Measurements from ENCODE around the gene HMGB1. TPM values are rescaled to one million over a fixed set of nuclear protein-coding genes. Genes with fewer than 3 reads are reported as not detected.

The HMGB1 gene
- total and polyA plus RNA-seq, 5 experiments from 2014 or later, result 363 to 703 (median 468) TPM

DNA sequence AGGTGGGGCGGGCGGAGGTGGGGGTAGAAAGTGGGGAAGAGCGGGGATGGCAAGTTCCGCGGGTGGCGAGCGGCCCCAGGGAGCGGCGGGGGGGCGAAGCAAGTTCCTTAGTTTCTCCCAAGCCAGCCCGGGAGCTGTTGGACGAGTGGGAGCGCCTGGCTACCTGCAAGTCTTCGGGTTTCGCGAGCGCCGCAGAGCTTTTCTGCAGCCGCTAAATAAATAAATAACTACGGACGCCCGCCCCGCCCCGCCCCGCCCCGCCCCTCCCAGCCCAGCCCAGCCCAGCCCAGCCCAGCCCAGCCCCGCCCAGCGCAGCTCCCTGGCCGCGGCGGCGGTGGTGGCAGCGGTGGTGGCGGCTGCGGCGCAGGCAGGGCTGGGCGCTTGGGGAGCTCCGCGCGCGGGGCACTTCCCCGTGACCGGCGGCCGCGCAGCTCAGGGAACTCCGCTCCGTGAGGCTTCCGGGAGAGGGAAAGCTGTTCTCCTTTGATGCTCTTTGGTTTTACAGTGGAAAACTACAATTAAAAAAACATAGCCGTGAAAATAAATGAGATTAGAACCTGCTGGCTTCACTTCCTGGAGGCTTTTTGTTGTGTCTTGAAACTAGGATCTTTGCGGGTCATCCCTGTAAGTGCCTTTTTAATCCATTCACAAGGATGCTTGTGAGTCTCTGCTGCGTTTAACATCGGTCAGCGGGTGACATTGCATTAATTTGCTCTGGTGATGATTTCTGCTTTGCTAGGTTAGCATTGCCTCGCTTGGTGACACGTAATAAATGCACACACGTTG lies 43.5 kb downstream of the HMGB1 start, which contains the start of gene UBE2L5:
Gene UBE2L5 (plus strand): TSS at position 440 of the 786 bp plus-strand sequence. CDS start 5,498 bp downstream, outside the sequence.
- peak within 1 kb of the TSS; percentile 79 to 92 (median 88) for H3K27ac Mint-ChIP-seq
- DNase-seq, result peak; percentile 49 to 73 (median 66)
- POLR2A ChIA-PET, result interaction anchor here (0.7 to 2.7 kb wide), 5 partner anchors 11 to 50 kb away, joined by 3 to 11 read pairs (median 8); no protein-coding TSS in a partner anchor
- H3K27me3 Mint-ChIP-seq, result no peaks in the 10 kb centered on the region
- no peaks in the 10 kb centered on the region for H3K36me3 Mint-ChIP-seq
- peaks cover 11 to 28% (median 24%) of the 10 kb centered on the region in 4 donors for H3K4me1 Mint-ChIP-seq
- H3K4me3 Mint-ChIP-seq, result peak within 1 kb of the TSS; percentile 78 to 95 (median 87)
- no peaks in the 10 kb centered on the region for H3K9me3 Mint-ChIP-seq
- peak; percentile 91 to 94 for ATAC-seq

DNA sequence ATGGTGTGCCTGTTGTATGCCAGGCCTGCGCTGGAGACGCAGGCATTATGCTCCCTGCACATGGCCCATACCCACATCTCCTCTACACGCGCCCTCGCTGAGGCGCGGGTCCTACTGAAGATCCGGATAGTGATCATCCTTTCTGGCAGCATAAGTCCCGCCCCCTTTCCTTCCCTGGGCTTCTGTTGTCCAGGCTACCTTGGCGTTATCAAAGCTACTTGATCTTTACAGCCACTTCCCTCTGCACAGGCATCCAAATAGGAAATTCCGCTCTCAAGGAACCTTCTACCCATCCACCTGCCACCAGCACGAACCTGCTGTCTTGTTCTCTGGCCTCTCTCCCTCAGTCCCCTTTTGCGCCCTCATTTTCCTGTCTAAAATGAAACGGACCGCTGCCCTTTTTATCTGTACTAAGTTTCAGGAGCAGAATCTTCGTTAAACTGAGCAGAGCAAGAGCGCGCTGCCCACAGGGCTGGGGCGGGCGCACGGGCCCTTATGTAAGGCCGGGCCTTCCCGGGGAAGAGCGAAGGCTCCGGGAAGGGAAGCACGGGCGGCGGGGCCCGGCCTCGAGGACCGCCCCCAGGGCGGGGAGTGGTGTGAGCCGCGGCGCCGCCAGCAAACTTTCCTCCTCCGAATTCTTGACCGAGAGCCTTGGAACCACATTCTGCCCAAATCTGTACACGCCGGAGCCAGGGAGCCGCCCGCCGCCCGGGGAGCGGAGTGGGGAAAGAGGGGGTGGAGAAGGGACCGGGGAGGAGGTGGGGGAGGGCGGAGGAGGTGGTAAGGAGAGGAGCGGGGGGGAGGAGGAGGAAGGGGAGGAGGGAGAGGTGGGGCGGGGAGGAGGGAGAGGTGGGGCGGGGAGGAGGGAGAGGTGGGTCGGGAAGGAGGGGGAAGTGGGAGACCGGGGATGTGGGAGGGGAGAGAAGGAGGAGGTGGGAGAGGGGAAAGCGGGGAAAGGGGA lies 44.4 kb downstream of the HMGB1 start:
- H3K4me3 Mint-ChIP-seq, result peak overlapping the region; percentile 75 to 88 (median 80)
- H3K9me3 Mint-ChIP-seq, result no peaks in the 10 kb centered on the region
- no peaks in the 10 kb centered on the region for H3K27me3 Mint-ChIP-seq
- H3K27ac Mint-ChIP-seq, result peak overlapping the region; percentile 32 to 92 (median 82)
- H3K4me1 Mint-ChIP-seq, result peaks cover 13 to 33% (median 26%) of the 10 kb centered on the region in 4 donors
- DNase-seq, result peak in 3 of 10 donors; percentile 16 to 30 (median 23)
- peak; percentile 24 to 28 for ATAC-seq
- no peaks in the 10 kb centered on the region for H3K36me3 Mint-ChIP-seq
- POLR2A ChIA-PET, result interaction anchor here (0.7 to 2.7 kb wide), 6 partner anchors 8 to 49 kb away, joined by 3 to 11 read pairs (median 7); no protein-coding TSS in a partner anchor

DNA sequence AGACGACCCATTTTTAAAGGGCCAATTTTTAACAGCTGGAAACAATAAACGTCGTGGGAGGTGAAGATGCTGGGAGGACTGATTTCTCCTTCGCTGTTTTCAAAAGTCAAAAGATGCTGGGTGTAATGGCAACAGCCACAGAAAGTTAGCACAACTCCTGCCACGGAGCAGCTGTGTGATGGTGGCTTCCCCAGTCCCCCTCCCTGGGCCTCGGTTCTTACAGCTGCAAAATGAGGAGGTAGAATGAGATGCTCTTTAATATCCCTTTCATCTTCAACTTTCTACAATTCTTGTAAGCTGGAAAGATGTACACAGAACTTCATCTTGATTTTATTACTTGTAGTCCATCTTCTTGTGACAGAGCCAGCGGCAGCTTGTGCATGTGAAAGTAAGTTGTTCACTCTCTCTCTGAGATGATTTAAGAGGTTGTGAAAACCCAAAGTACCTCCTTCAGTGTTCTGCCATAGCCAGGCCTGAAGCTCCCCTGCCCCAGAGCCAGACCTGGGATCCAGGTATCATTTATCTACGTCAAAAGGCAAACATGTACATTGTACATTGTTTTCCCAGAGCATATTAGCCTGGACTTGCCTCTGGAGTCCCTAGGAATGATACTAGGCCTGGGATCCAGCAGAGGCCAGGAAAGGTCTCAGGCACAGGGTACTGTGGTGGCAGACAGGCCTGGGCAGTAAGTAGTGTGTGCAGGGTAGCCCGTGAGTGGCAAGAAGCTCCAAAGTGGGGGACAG lies 46.8 kb downstream of the HMGB1 start:
- Mint-ChIP-seq H3K36me3 (no peaks in the 10 kb centered on the region), H3K27ac (peak overlapping the region in 9 of 10 donors; percentile 7 to 80 (median 53)), H3K27me3 (no peaks in the 10 kb centered on the region), H3K9me3 (no peaks in the 10 kb centered on the region), H3K4me1 (peaks cover 18 to 47% (median 37%) of the 10 kb centered on the region in 4 donors), H3K4me3 (no peak overlapping the region)
- ATAC-seq (no peak), DNase-seq (no peak)
- POLR2A ChIA-PET, result interaction anchor here (0.6 to 1.7 kb wide), 6 partner anchors 7 to 47 kb away, joined by 3 to 5 read pairs (median 4); no protein-coding TSS in a partner anchor

DNA sequence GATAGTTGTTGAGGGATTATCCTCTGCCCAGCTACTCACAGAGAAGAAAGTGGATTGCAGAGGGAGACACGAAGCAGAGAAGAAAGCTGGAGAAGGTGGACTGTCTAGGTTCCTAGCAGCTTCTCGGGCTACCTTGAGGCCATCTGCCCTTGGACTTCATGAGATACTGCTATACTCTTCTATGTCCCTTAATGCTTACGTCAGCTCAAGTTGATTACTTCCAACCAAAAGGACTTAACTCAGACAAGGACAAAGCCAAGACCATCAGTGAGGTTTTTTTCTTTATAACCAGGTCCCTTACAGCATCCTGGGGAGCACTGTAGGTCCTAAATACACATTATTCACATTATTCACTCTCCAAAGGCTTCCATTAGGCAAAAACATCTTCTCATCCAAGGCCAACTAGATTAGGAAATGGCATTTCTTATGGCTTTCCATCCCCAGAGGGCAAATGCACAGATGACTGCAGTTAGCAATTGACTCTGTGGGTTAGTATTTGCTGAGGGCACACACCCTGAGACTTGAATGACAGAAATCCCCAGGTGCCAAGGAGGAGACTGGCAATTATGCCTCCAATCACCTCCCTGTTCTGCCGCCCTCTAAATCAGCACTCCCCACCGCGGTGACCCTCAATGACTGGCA lies 47.5 kb downstream of the HMGB1 start:
- H3K9me3 Mint-ChIP-seq, result no peaks in the 10 kb centered on the region
- POLR2A ChIA-PET, result interaction anchor here (1.5 to 1.7 kb wide), 2 partner anchors 28 to 46 kb away, joined by 4 read pairs; no protein-coding TSS in a partner anchor
- peaks cover 20 to 50% (median 36%) of the 10 kb centered on the region in 4 donors for H3K4me1 Mint-ChIP-seq
- DNase-seq (no peak), ATAC-seq (no peak)
- no peaks in the 10 kb centered on the region for H3K36me3 Mint-ChIP-seq
- H3K27ac Mint-ChIP-seq, result peak overlapping the region in 4 of 10 donors; percentile 7 to 77 (median 10)
- H3K27me3 Mint-ChIP-seq, result no peaks in the 10 kb centered on the region
- H3K4me3 Mint-ChIP-seq, result no peak overlapping the region

DNA sequence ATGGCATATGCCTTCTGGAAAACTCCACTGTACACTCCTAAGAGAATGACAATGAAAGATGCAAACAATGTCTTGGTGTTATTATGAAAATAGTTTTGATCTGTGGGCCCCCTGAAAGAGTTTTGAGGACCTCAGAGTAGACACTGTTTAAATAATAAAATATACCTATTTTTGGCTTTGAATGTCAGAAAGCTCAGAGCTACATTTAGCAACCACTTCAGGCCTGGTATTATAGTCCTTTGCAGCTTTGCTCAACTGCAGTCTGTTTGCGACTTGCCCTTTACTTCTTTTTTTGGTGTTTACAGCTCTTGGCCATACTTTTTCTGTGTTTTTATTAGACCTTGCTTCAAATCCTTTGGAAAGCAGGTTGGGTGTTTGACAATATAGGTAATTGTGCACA lies 49.3 kb downstream of the HMGB1 start:
- Mint-ChIP-seq H3K27ac (no peak overlapping the region), H3K4me1 (peaks cover 19 to 48% (median 35%) of the 10 kb centered on the region in 4 donors), H3K27me3 (no peaks in the 10 kb centered on the region), H3K4me3 (no peak overlapping the region), H3K36me3 (no peaks in the 10 kb centered on the region), H3K9me3 (no peaks in the 10 kb centered on the region)
- ATAC-seq (no peak), DNase-seq (no peak)
- POLR2A ChIA-PET, result interaction anchor here (0.9 to 1.1 kb wide), 3 partner anchors 21 to 201 kb away, joined by 3 read pairs; partner anchors contain the start of gene USPL1

DNA sequence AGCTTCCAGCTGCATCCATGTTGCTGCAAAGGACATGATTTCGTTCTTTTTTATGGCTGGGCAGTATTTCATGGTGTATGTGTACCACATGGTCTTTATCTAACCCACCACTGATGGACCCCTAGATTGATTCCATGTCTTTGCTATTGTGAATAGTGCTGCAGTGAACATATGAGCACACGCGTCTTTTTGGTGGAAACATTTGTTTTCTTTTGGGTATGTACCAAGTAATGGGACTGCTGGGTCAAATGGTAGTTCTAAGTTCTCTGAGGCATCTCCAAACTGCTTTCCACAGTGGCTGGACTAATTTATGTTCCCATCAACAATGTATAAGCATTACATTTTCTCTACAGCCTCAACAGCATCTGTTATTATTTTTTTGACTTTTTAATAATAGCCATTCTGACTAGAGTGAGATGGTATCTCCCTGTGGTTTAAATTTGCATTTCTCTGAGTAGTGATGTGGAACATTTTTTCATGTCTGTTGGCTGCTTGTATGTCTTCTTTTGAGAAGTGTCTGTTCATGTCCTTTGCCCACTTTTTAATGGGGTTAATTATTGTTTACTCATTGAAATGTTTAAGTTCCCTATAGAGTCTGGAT lies 50.2 kb downstream of the HMGB1 start:
- H3K36me3 Mint-ChIP-seq, result no peaks in the 10 kb centered on the region
- no peak for DNase-seq
- POLR2A ChIA-PET, result interaction anchor here (0.9 kb wide), 1 partner anchor 20 kb away, joined by 3 read pairs; no protein-coding TSS in a partner anchor
- H3K9me3 Mint-ChIP-seq, result no peaks in the 10 kb centered on the region
- H3K27me3 Mint-ChIP-seq, result no peaks in the 10 kb centered on the region
- peak overlapping the region in 1 of 10 donors; percentile 50 for H3K4me3 Mint-ChIP-seq
- peaks cover 12 to 42% (median 31%) of the 10 kb centered on the region in 4 donors for H3K4me1 Mint-ChIP-seq
- peak in 1 of 2 donors; percentile 28 for ATAC-seq
- H3K27ac Mint-ChIP-seq, result peak overlapping the region in 3 of 10 donors; percentile 1 to 79 (median 58)

DNA sequence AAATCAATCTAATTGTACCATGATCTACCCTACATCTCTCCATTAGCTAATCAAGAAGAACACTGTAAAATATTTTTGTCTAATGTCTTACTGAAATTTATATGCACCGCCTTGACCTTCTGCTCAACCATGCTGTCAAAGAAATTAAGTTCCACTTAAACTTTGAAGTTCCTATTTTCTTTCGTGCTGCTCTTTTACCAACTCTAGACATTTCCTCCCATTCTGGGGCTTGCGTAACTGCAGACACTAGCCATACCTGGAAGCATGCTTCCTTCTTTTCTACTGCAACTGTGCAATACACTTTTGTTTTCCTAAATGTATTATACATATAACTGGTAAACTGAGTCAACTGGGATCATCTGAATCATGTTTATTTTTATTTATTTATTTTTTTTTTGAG lies 51.9 kb downstream of the HMGB1 start:
- POLR2A ChIA-PET, result interaction anchor here (0.6 kb wide), 1 partner anchor 39 kb away, joined by 5 read pairs; no protein-coding TSS in a partner anchor
- Mint-ChIP-seq H3K4me3 (no peak overlapping the region), H3K36me3 (no peaks in the 10 kb centered on the region), H3K27ac (peak overlapping the region in 7 of 10 donors; percentile 3 to 66 (median 11)), H3K4me1 (peaks cover 15 to 51% (median 41%) of the 10 kb centered on the region in 4 donors), H3K9me3 (no peaks in the 10 kb centered on the region), H3K27me3 (no peaks in the 10 kb centered on the region)
- no peak for ATAC-seq
- no peak for DNase-seq

DNA sequence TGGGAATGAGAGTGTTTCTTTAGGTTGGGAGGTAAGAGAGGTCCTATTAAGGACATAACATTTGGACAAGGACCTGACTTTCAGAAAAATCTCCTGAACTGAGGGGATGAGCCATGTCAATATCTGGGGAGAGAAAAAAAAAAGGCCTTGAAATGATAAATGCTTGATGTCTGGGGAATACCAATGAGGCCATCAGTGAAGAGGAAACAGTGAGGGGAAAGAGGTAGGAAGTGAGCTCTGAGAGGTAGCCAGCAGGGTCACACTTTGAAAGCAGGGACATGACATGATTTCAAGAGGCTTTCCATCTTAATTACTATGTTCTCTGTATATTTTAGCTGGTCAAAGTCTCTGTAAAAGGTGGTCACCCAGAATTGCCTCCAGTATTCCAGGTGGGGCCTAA lies 53.4 kb downstream of the HMGB1 start:
- POLR2A ChIA-PET, result interaction anchor here (0.6 to 1.7 kb wide), 6 partner anchors 7 to 711 kb away, joined by 3 to 6 read pairs (median 4); partner anchors contain the start of gene HMGB1
- Mint-ChIP-seq H3K36me3 (no peaks in the 10 kb centered on the region), H3K9me3 (no peaks in the 10 kb centered on the region), H3K27ac (peak overlapping the region in 6 of 10 donors; percentile 1 to 26 (median 14)), H3K27me3 (no peaks in the 10 kb centered on the region), H3K4me1 (peaks cover 21 to 53% (median 46%) of the 10 kb centered on the region in 4 donors), H3K4me3 (no peak overlapping the region)
- ATAC-seq (no peak), DNase-seq (no peak)

DNA sequence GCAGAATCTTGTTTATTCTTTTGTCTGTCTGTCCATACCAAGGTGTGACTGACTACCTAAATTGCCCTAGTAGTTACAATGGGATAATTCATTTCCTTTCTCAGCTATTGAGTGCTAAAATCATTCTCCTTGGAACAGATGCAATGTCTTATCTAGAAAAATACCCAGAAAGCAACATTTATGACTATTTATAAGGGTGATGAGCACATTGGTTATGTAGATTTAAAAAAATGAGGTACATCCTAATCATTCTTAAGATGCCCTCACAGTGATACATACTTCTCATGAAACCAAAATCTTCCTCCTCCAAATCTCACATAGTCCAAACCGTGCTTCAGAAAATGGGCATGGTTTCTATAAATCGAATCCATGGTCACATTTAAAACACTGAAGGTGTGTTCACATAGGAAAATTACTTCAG lies 55.0 kb downstream of the HMGB1 start:
- peaks cover 20 to 54% (median 43%) of the 10 kb centered on the region in 4 donors for H3K4me1 Mint-ChIP-seq
- no peaks in the 10 kb centered on the region for H3K36me3 Mint-ChIP-seq
- H3K27ac Mint-ChIP-seq, result peak overlapping the region in 5 of 10 donors; percentile 1 to 72 (median 54)
- ATAC-seq (no peak), DNase-seq (no peak)
- H3K9me3 Mint-ChIP-seq, result no peaks in the 10 kb centered on the region
- no peaks in the 10 kb centered on the region for H3K27me3 Mint-ChIP-seq
- POLR2A ChIA-PET, result interaction anchor here (0.7 to 1.6 kb wide), 4 partner anchors 11 to 36 kb away, joined by 3 to 6 read pairs (median 4); partner anchors contain the start of gene UBE2L5
- no peak overlapping the region for H3K4me3 Mint-ChIP-seq

DNA sequence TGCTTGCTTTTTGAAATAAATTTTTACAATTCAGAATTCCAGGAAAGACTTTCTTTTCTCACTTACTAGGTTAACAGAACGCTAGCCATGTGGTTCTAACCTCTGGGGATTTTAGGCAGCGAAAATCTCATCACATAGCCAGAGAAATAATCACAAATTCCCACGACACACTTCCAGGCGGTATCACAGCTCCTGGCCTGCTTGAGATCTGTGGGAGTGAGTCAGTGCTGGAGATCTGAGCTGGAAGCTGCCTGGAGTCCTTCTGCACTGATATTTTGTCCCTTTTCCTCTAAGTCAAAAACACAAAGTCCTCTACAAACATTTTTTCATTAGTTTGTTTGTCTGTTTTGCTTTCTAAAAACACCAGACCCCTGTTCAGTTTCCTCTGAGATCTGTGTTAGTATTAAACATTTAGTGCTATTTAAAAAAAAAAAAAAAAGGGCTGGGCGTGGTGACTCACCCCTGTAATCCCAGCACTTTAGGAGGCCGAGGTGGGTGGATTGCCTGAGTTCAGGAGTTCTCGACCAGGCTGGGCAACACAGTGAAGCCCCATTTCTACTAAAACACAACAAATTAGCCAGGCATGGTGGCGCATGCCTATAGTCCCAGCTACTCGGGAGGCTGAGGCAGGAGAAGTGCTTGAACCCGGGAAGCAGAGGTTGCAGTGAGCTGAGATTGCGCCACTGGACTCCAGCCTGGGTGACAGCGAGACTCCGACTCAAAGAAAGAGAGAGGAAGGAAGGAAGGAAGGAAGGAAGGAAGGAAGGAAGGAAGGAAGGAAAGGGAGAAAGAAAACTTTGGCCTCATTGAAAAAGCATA lies 55.6 kb downstream of the HMGB1 start:
- ATAC-seq, result no peak
- POLR2A ChIA-PET, result interaction anchor here (0.6 to 2.1 kb wide), 6 partner anchors 11 to 139 kb away, joined by 3 to 11 read pairs (median 4); partner anchors contain the start of genes HMGB1 and UBE2L5
- no peaks in the 10 kb centered on the region for H3K9me3 Mint-ChIP-seq
- peaks cover 15 to 48% (median 37%) of the 10 kb centered on the region in 4 donors for H3K4me1 Mint-ChIP-seq
- H3K27ac Mint-ChIP-seq, result peak overlapping the region in 8 of 10 donors; percentile 33 to 75 (median 62)
- H3K4me3 Mint-ChIP-seq, result peak overlapping the region in 2 of 10 donors; percentile 52
- H3K36me3 Mint-ChIP-seq, result no peaks in the 10 kb centered on the region
- no peaks in the 10 kb centered on the region for H3K27me3 Mint-ChIP-seq
- DNase-seq, result no peak

All from naive thymus-derived CD8-positive, alpha-beta T cell (primary cell).